ENCODE measurements around the gene AKNA. TPM values are rescaled to one million over a fixed set of nuclear protein-coding genes. Genes with fewer than 3 reads are reported as not detected.

AKNA gene
- total RNA-seq, 1 donor, result 27.9 TPM

- H3K27ac ChIP-seq (ENCODE audit: low read depth, low read length), result no peak overlapping the region
- H3K4me3 ChIP-seq (ENCODE audit: insufficient read depth, low read length), result no peak overlapping the region
- H4K20me1 ChIP-seq (ENCODE audit: insufficient read depth, low read length), result no peaks in the 10 kb centered on the region
- peak; percentile 59 for DNase-seq (ENCODE audit: insufficient read length, low spot score, missing footprints)
- no peaks in the 10 kb centered on the region for H3K9me3 ChIP-seq (ENCODE audit: low read depth, low read length)
- H2AFZ ChIP-seq (ENCODE audit: low read length), result no peak overlapping the region
- no peak overlapping the region for H3K4me2 ChIP-seq (ENCODE audit: insufficient read depth, low read length)
- no peaks in the 10 kb centered on the region for H3K79me2 ChIP-seq (ENCODE audit: insufficient read depth, low read length)
- no peak for TF ChIP-seq CTCF (IDR thresholded peaks at IDR 0.05; ENCODE audit: extremely low read depth, low read depth, low read length)
- peaks cover 15% of the 10 kb centered on the region for H3K27me3 ChIP-seq (ENCODE audit: insufficient read depth, low read length)
- no peaks in the 10 kb centered on the region for H3K4me1 ChIP-seq (ENCODE audit: insufficient read depth, low read length)
- no peaks in the 10 kb centered on the region for H3K36me3 ChIP-seq (ENCODE audit: insufficient read depth, low read length)
Observed at GRCh38 chr9:114427644-114428043, 39.9 kb upstream of the AKNA start.

GRCh38 chr9:114426046-114426948 is 38.5 kb upstream of the AKNA start:
- Histone ChIP-seq H3K27ac (ENCODE audit: low read depth, low read length) (no peak overlapping the region), H2AFZ (ENCODE audit: low read length) (no peak overlapping the region), H3K4me2 (ENCODE audit: insufficient read depth, low read length) (no peak overlapping the region)

DNA sequence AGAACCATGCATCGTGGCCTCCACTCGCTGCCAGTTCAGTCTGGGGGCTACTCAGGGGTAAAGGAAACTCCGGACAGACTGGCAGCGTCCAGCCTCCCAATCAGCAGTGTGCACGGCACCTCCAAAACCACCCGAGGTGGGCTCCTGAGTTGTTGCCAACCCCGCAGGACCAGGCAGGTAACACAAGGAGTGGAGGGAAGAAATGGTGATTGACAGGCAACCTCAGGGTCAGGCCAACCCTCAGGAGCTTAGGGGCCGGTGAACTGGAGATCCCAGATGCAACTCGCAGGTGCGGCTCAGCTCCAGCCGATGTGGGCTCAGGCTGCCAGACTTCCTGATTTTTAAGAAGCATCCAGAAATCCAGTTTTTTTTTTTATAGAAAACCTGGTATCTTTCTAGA is 37.3 kb upstream of the AKNA start:
- TF ChIP-seq CTCF (IDR thresholded peaks at IDR 0.05; ENCODE audit: extremely low read depth, low read depth, low read length), result no peak
- no peaks in the 10 kb centered on the region for H3K36me3 ChIP-seq (ENCODE audit: insufficient read depth, low read length)
- H3K27me3 ChIP-seq (ENCODE audit: insufficient read depth, low read length), result no peaks in the 10 kb centered on the region
- no peak overlapping the region for H3K4me3 ChIP-seq (ENCODE audit: insufficient read depth, low read length)
- H3K27ac ChIP-seq (ENCODE audit: low read depth, low read length), result no peak overlapping the region
- no peaks in the 10 kb centered on the region for H3K9me3 ChIP-seq (ENCODE audit: low read depth, low read length)
- no peaks in the 10 kb centered on the region for H3K4me1 ChIP-seq (ENCODE audit: insufficient read depth, low read length)
- no peak overlapping the region for H3K4me2 ChIP-seq (ENCODE audit: insufficient read depth, low read length)
- no peaks in the 10 kb centered on the region for H4K20me1 ChIP-seq (ENCODE audit: insufficient read depth, low read length)
- H3K79me2 ChIP-seq (ENCODE audit: insufficient read depth, low read length), result no peaks in the 10 kb centered on the region
- peak; percentile 79 for DNase-seq (ENCODE audit: insufficient read length, low spot score, missing footprints)
- no peak overlapping the region for H2AFZ ChIP-seq (ENCODE audit: low read length)

More at GRCh38 chr9:114426046-114426948, 38.5 kb upstream of the AKNA start:
- Histone ChIP-seq H3K4me3 (ENCODE audit: insufficient read depth, low read length) (no peak overlapping the region), H4K20me1 (ENCODE audit: insufficient read depth, low read length) (no peaks in the 10 kb centered on the region), H3K4me1 (ENCODE audit: insufficient read depth, low read length) (no peaks in the 10 kb centered on the region), H3K79me2 (ENCODE audit: insufficient read depth, low read length) (no peaks in the 10 kb centered on the region), H3K27me3 (ENCODE audit: insufficient read depth, low read length) (peaks cover 2% of the 10 kb centered on the region), H3K9me3 (ENCODE audit: low read depth, low read length) (no peaks in the 10 kb centered on the region), H3K36me3 (ENCODE audit: insufficient read depth, low read length) (no peaks in the 10 kb centered on the region)
- TF ChIP-seq CTCF (IDR thresholded peaks at IDR 0.05; ENCODE audit: extremely low read depth, low read depth, low read length), result no peak
- peak; percentile 63 for DNase-seq (ENCODE audit: insufficient read length, low spot score, missing footprints)

- H4K20me1 ChIP-seq (ENCODE audit: insufficient read depth, low read length), result no peaks in the 10 kb centered on the region
- no peaks in the 10 kb centered on the region for H3K27me3 ChIP-seq (ENCODE audit: insufficient read depth, low read length)
- H3K4me2 ChIP-seq (ENCODE audit: insufficient read depth, low read length), result no peak overlapping the region
- H3K79me2 ChIP-seq (ENCODE audit: insufficient read depth, low read length), result no peaks in the 10 kb centered on the region
- no peaks in the 10 kb centered on the region for H3K36me3 ChIP-seq (ENCODE audit: insufficient read depth, low read length)
- no peaks in the 10 kb centered on the region for H3K4me1 ChIP-seq (ENCODE audit: insufficient read depth, low read length)
- DNase-seq (ENCODE audit: insufficient read length, low spot score, missing footprints), result peak; percentile 73
- no peak overlapping the region for H3K27ac ChIP-seq (ENCODE audit: low read depth, low read length)
- H2AFZ ChIP-seq (ENCODE audit: low read length), result no peak overlapping the region
- H3K9me3 ChIP-seq (ENCODE audit: low read depth, low read length), result no peaks in the 10 kb centered on the region
- H3K4me3 ChIP-seq (ENCODE audit: insufficient read depth, low read length), result no peak overlapping the region
- TF ChIP-seq CTCF (IDR thresholded peaks at IDR 0.05; ENCODE audit: extremely low read depth, low read depth, low read length), result no peak
Observed at GRCh38 chr9:114424126-114424525, 36.3 kb upstream of the AKNA start.
